ENCODE measurements around the gene SLC6A18.

Gene SLC6A18

DNA sequence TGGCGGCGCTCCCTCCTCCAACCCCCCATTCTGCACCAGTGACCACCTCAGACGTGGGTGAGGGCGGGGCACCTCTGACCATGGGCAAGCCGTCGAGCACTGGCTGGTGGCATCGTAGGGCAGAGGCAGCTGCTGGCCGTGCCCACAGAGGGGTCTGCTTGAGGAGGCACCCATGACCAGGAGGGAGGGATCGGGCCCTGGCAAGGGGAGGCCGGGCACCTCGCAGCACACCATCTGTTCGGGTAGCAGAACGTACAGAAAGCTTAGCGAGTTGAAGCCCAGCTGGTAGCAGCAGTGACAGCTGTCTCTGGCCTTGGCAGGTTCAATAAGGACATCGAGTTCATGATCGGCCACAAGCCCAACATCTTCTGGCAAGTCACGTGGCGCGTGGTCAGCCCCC, 4.3 kb upstream of the SLC6A18 start:
- no peaks in the 10 kb centered on the region for H3K4me1 ChIP-seq (ENCODE audit: control insufficient read depth in 2 of 2, insufficient read depth in 2 of 2, low read length in 2 of 2)
- peaks cover 0 to under 1% of the 10 kb centered on the region in 2 donors for H3K9me3 ChIP-seq (ENCODE audit: control insufficient read depth in 2 of 2, low read length in 2 of 2)
- no peaks in the 10 kb centered on the region for H3K27me3 ChIP-seq (ENCODE audit: control insufficient read depth in 2 of 2, insufficient read depth in 2 of 2, low read length in 2 of 2)
- H3K27ac ChIP-seq (ENCODE audit: low read depth in 2 of 2, low read length in 2 of 2), result no peak overlapping the region
- H3K4me3 ChIP-seq (ENCODE audit: low read length in 2 of 2), result no peak overlapping the region
- no peak overlapping the region for H3K9ac ChIP-seq (ENCODE audit: low read depth in 1 of 2, low read length in 2 of 2)
- no peaks in the 10 kb centered on the region for H3K36me3 ChIP-seq (ENCODE audit: control insufficient read depth in 2 of 2, insufficient read depth in 2 of 2, low read length in 2 of 2)

DNA sequence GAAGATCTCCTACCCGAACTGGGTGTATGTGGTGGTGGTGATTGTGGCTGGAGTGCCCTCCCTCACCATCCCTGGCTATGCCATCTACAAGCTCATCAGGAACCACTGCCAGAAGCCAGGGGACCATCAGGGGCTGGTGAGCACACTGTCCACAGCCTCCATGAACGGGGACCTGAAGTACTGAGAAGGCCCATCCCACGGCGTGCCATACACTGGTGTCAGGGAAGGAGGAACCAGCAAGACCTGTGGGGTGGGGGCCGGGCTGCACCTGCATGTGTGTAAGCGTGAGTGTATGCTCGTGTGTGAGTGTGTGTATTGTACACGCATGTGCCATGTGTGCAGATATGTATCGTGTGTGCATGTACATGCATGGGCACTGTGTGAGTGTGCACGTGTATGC, 3.5 kb upstream of the SLC6A18 start:
- Histone ChIP-seq H3K9me3 (ENCODE audit: control insufficient read depth in 2 of 2, low read length in 2 of 2) (no peaks in the 10 kb centered on the region), H3K4me1 (ENCODE audit: control insufficient read depth in 2 of 2, insufficient read depth in 2 of 2, low read length in 2 of 2) (no peaks in the 10 kb centered on the region), H3K27me3 (ENCODE audit: control insufficient read depth in 2 of 2, insufficient read depth in 2 of 2, low read length in 2 of 2) (no peaks in the 10 kb centered on the region), H3K9ac (ENCODE audit: low read depth in 1 of 2, low read length in 2 of 2) (no peak overlapping the region), H3K27ac (ENCODE audit: low read depth in 2 of 2, low read length in 2 of 2) (no peak overlapping the region), H3K36me3 (ENCODE audit: control insufficient read depth in 2 of 2, insufficient read depth in 2 of 2, low read length in 2 of 2) (no peaks in the 10 kb centered on the region), H3K4me3 (ENCODE audit: low read length in 2 of 2) (no peak overlapping the region)

- H3K27me3 ChIP-seq (ENCODE audit: control insufficient read depth in 2 of 2, insufficient read depth in 2 of 2, low read length in 2 of 2), result no peaks in the 10 kb centered on the region
- no peaks in the 10 kb centered on the region for H3K4me1 ChIP-seq (ENCODE audit: control insufficient read depth in 2 of 2, insufficient read depth in 2 of 2, low read length in 2 of 2)
- H3K4me3 ChIP-seq (ENCODE audit: low read length in 2 of 2), result no peak overlapping the region
- no peaks in the 10 kb centered on the region for H3K36me3 ChIP-seq (ENCODE audit: control insufficient read depth in 2 of 2, insufficient read depth in 2 of 2, low read length in 2 of 2)
- no peak overlapping the region for H3K9ac ChIP-seq (ENCODE audit: low read depth in 1 of 2, low read length in 2 of 2)
- no peaks in the 10 kb centered on the region for H3K9me3 ChIP-seq (ENCODE audit: control insufficient read depth in 2 of 2, low read length in 2 of 2)
- no peak overlapping the region for H3K27ac ChIP-seq (ENCODE audit: low read depth in 2 of 2, low read length in 2 of 2)
Observed at GRCh38 chr5:1222147-1222546, 3.0 kb upstream of the SLC6A18 start.

DNA sequence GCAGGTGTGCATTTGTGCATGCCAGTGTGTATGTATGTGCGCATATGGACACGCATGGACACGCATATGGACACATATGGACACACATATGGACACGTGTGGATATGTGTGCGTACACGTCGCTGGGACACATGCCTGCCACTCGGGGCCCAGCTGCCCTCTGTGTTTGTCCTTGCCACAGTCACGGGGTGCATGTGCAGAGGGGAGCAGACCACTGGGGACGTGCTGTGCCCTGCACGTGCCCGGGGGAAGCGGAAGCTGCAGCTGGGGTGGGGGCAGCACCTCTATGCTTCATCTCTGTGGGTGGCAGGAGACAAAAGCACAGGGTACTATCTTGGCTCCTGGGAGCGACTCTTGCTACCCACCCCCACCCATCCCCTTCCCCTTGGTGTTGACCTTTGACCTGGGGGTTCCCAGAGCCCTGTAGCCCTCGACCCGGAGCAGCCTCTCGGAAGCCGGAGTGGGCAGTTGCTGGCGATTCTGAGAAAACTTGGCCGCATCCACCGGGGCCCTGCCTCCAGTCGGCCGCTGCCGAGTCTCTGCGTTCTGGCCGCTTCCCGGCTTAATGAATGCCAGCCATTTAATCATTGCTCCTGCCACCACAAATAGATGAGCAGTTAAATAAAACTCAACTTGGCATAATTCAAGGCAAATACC, 2.4 kb upstream of the SLC6A18 start:
- Histone ChIP-seq H3K9me3 (ENCODE audit: control insufficient read depth in 2 of 2, low read length in 2 of 2) (no peaks in the 10 kb centered on the region), H3K27ac (ENCODE audit: low read depth in 2 of 2, low read length in 2 of 2) (no peak overlapping the region), H3K27me3 (ENCODE audit: control insufficient read depth in 2 of 2, insufficient read depth in 2 of 2, low read length in 2 of 2) (no peaks in the 10 kb centered on the region), H3K9ac (ENCODE audit: low read depth in 1 of 2, low read length in 2 of 2) (no peak overlapping the region), H3K4me3 (ENCODE audit: low read length in 2 of 2) (no peak overlapping the region), H3K36me3 (ENCODE audit: control insufficient read depth in 2 of 2, insufficient read depth in 2 of 2, low read length in 2 of 2) (no peaks in the 10 kb centered on the region), H3K4me1 (ENCODE audit: control insufficient read depth in 2 of 2, insufficient read depth in 2 of 2, low read length in 2 of 2) (no peaks in the 10 kb centered on the region)

DNA sequence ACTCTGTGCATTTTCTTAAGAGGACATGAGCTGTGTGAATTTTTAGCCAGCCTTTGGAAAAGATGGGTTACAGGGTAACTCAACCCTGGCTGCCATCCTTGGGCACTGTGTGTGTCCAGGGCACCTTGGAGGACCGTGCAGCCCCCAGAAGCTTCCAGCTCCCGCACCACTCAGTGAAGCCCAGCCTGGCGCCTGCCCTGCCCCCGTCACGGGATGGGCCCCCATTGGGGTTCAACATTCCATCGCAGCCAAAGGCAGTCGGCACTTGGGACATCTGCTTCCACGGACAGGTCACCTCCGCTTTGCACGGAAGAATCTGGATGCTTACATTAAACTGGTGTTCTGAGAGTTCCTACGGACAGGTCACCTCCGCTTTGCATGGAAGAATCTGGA, 1.9 kb upstream of the SLC6A18 start:
- Histone ChIP-seq H3K4me3 (ENCODE audit: low read length in 2 of 2) (no peak overlapping the region), H3K4me1 (ENCODE audit: control insufficient read depth in 2 of 2, insufficient read depth in 2 of 2, low read length in 2 of 2) (no peaks in the 10 kb centered on the region), H3K27ac (ENCODE audit: low read depth in 2 of 2, low read length in 2 of 2) (no peak overlapping the region), H3K9ac (ENCODE audit: low read depth in 1 of 2, low read length in 2 of 2) (no peak overlapping the region), H3K36me3 (ENCODE audit: control insufficient read depth in 2 of 2, insufficient read depth in 2 of 2, low read length in 2 of 2) (no peaks in the 10 kb centered on the region), H3K27me3 (ENCODE audit: control insufficient read depth in 2 of 2, insufficient read depth in 2 of 2, low read length in 2 of 2) (no peaks in the 10 kb centered on the region), H3K9me3 (ENCODE audit: control insufficient read depth in 2 of 2, low read length in 2 of 2) (no peaks in the 10 kb centered on the region)

DNA sequence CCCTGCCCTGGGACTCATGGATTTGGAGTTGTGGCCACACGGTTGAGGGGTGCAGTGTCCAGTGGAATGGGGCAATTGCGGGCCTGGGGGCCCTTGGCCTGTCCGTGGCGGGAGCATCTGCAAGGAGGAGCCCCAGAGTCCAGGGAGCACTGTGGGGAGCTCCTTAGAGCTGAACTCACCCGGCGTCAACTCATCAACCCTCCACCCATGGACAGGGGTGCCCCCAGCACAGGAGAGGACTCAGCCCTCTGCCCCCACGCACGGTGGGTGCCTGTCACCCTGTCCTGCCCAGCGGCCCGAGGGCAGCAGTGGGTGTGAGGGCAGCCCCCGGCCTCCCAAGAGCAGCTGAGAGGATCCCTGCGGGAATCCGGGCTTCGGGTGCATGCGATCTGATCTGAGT, 550 bp upstream of the SLC6A18 start:
- Histone ChIP-seq H3K9ac (ENCODE audit: low read depth in 1 of 2, low read length in 2 of 2) (no peak overlapping the region), H3K27ac (ENCODE audit: low read depth in 2 of 2, low read length in 2 of 2) (no peak overlapping the region), H3K36me3 (ENCODE audit: control insufficient read depth in 2 of 2, insufficient read depth in 2 of 2, low read length in 2 of 2) (no peaks in the 10 kb centered on the region), H3K9me3 (ENCODE audit: control insufficient read depth in 2 of 2, low read length in 2 of 2) (no peaks in the 10 kb centered on the region), H3K4me1 (ENCODE audit: control insufficient read depth in 2 of 2, insufficient read depth in 2 of 2, low read length in 2 of 2) (no peaks in the 10 kb centered on the region), H3K27me3 (ENCODE audit: control insufficient read depth in 2 of 2, insufficient read depth in 2 of 2, low read length in 2 of 2) (peaks cover 0 to 3% of the 10 kb centered on the region in 2 donors), H3K4me3 (ENCODE audit: low read length in 2 of 2) (no peak overlapping the region)

GRCh38 chr5:1226231-1226630, 1.1 kb downstream of the SLC6A18 start:
- peaks cover 0 to 3% of the 10 kb centered on the region in 2 donors for H3K27me3 ChIP-seq (ENCODE audit: control insufficient read depth in 2 of 2, insufficient read depth in 2 of 2, low read length in 2 of 2)
- H3K27ac ChIP-seq (ENCODE audit: low read depth in 2 of 2, low read length in 2 of 2), result no peak overlapping the region
- H3K4me1 ChIP-seq (ENCODE audit: control insufficient read depth in 2 of 2, insufficient read depth in 2 of 2, low read length in 2 of 2), result no peaks in the 10 kb centered on the region
- H3K9me3 ChIP-seq (ENCODE audit: control insufficient read depth in 2 of 2, low read length in 2 of 2), result no peaks in the 10 kb centered on the region
- no peak overlapping the region for H3K9ac ChIP-seq (ENCODE audit: low read depth in 1 of 2, low read length in 2 of 2)
- no peak overlapping the region for H3K4me3 ChIP-seq (ENCODE audit: low read length in 2 of 2)
- no peaks in the 10 kb centered on the region for H3K36me3 ChIP-seq (ENCODE audit: control insufficient read depth in 2 of 2, insufficient read depth in 2 of 2, low read length in 2 of 2)

GRCh38 chr5:1226839-1227581, 1.8 kb downstream of the SLC6A18 start:
- no peaks in the 10 kb centered on the region for H3K36me3 ChIP-seq (ENCODE audit: control insufficient read depth in 2 of 2, insufficient read depth in 2 of 2, low read length in 2 of 2)
- H3K9ac ChIP-seq (ENCODE audit: low read depth in 1 of 2, low read length in 2 of 2), result no peak overlapping the region
- no peaks in the 10 kb centered on the region for H3K9me3 ChIP-seq (ENCODE audit: control insufficient read depth in 2 of 2, low read length in 2 of 2)
- H3K27me3 ChIP-seq (ENCODE audit: control insufficient read depth in 2 of 2, insufficient read depth in 2 of 2, low read length in 2 of 2), result peaks cover 0 to 3% of the 10 kb centered on the region in 2 donors
- no peak overlapping the region for H3K27ac ChIP-seq (ENCODE audit: low read depth in 2 of 2, low read length in 2 of 2)
- no peaks in the 10 kb centered on the region for H3K4me1 ChIP-seq (ENCODE audit: control insufficient read depth in 2 of 2, insufficient read depth in 2 of 2, low read length in 2 of 2)
- no peak overlapping the region for H3K4me3 ChIP-seq (ENCODE audit: low read length in 2 of 2)

DNA sequence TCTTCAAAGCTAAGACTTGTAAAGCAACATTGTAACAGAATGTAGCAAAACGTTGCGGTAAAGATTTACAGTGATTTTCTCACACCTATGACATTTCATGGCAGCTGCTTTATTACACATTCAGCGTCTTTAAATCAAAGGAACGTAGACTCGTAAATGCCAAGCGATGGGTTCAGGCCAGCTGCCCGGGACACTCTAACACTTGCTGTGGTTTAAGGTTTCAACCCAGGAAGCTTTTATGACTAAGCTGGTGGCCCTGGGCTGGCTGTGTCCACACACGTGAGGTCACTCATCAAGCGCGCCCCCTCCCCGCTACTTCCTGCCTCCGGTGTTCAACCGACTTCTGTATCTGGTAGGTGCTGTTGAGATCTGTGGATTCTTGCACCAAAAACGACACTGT, 2.5 kb downstream of the SLC6A18 start:
- no peaks in the 10 kb centered on the region for H3K36me3 ChIP-seq (ENCODE audit: control insufficient read depth in 2 of 2, insufficient read depth in 2 of 2, low read length in 2 of 2)
- peaks cover 0 to 3% of the 10 kb centered on the region in 2 donors for H3K27me3 ChIP-seq (ENCODE audit: control insufficient read depth in 2 of 2, insufficient read depth in 2 of 2, low read length in 2 of 2)
- H3K9me3 ChIP-seq (ENCODE audit: control insufficient read depth in 2 of 2, low read length in 2 of 2), result no peaks in the 10 kb centered on the region
- no peak overlapping the region for H3K4me3 ChIP-seq (ENCODE audit: low read length in 2 of 2)
- no peak overlapping the region for H3K27ac ChIP-seq (ENCODE audit: low read depth in 2 of 2, low read length in 2 of 2)
- H3K4me1 ChIP-seq (ENCODE audit: control insufficient read depth in 2 of 2, insufficient read depth in 2 of 2, low read length in 2 of 2), result no peaks in the 10 kb centered on the region
- no peak overlapping the region for H3K9ac ChIP-seq (ENCODE audit: low read depth in 1 of 2, low read length in 2 of 2)

DNA sequence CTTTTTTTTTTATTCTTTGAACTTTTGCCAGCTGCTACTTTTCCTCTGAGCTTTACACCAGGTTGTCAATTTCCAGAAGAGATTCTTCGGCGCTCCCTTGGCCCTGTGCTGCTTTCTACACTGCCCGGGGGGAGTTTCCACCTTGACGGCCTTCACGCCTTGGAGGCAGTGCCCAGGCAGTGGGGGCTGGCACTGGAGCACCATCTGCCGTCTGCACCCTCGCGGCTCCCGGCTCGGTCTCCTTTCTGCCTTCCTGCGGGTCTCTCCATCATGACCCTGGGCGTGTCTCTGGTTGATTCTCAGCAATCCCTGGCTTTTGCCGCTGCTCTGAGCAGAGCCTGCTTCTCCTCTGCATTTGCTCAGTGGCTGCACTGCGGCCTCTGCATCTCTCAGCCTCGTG, 2.9 kb downstream of the SLC6A18 start:
- no peak overlapping the region for H3K4me3 ChIP-seq (ENCODE audit: low read length in 2 of 2)
- H3K9me3 ChIP-seq (ENCODE audit: control insufficient read depth in 2 of 2, low read length in 2 of 2), result no peaks in the 10 kb centered on the region
- no peaks in the 10 kb centered on the region for H3K4me1 ChIP-seq (ENCODE audit: control insufficient read depth in 2 of 2, insufficient read depth in 2 of 2, low read length in 2 of 2)
- no peak overlapping the region for H3K27ac ChIP-seq (ENCODE audit: low read depth in 2 of 2, low read length in 2 of 2)
- peaks cover 0 to 3% of the 10 kb centered on the region in 2 donors for H3K27me3 ChIP-seq (ENCODE audit: control insufficient read depth in 2 of 2, insufficient read depth in 2 of 2, low read length in 2 of 2)
- H3K36me3 ChIP-seq (ENCODE audit: control insufficient read depth in 2 of 2, insufficient read depth in 2 of 2, low read length in 2 of 2), result no peaks in the 10 kb centered on the region
- no peak overlapping the region for H3K9ac ChIP-seq (ENCODE audit: low read depth in 1 of 2, low read length in 2 of 2)
